ENCODE measurements around the gene JAKMIP1.
A peak's percentile ranks its signal among the peaks of the same experiment; 100 is the strongest.
"Not testable (repeated sequence)": the region's sequence is repeated elsewhere in the genome, so short reads cannot be mapped to it uniquely, and the experiment has no call there.

Gene JAKMIP1

DNA sequence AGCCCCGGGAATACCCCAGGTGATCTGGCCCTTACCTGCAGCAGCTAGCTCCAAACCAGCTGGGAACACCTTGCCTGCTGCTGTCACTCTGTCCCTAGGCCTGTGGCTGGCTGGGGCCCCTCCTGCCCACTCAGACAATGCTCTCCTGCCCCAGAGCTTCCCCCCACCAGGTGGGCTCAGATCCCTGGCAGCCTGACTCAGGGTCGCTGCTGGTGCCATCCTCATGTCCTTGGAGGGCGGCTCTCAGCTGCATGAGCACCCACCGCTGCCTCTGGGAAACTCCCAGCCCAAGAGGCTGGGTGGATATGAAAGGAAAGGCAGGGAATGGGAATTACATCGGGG is 197.9 kb downstream of the JAKMIP1 start:
- DNase-seq = no peak

- no peak for DNase-seq
Measured at GRCh38 chr4:6001680-6002491, 198.5 kb downstream of the JAKMIP1 start.

DNA sequence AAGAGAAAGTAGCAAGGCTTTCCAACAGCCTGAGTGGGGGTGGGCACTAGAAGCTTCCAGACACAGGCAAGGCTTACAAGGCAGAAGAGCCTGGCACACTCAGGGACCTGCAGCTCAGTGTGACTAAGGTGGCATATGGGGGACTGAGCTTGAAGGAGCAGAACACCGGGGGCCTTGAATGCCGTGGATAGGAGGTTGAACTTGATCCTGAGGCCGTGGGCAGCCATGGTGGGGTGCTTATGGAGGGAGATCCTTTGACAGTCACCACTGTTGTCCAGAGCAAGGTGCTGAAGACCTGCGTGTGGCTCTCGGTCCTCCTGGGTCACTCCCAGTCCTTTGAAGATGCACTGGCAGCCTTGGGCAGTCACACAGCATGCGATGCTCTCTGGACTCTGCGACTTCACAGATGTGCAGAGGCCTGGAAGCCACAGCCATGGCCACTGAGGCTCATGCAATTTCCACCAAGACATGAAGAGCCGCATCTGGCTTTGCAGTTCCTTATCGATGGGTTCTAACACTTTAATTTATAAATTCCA is 200.5 kb downstream of the JAKMIP1 start:
- DNase-seq = no peak

- DNase-seq = peak; percentile 58
Measured at GRCh38 chr4:5999356-5999755, 201.0 kb downstream of the JAKMIP1 start.

DNA sequence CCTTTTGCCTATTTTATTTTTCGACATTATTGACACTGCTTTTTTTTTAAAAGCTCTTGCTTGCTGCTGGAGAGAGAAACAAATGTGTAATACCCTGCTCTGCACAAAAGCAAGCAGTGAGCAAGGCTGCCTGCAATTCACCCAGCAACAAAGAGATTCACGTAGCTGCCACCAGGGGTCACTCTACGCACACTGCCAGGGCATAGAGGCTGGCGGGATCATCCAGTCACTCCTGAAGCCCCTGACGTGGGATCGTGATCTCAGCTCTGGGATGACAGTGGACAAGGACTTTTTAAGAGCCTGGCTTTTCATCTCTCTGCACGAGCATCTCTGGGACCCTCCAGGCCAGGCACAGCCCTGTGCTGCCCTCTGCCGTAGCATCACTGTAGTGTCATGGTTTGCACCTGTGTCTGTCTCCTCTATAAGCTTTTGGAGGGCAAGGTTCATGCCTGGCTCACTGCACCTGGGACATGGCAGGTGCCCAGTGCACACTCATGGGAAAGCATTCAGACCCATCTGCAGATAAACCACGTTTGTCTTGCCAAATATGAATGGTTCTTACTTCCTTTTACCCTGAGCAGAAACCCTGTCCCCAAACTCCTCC is 201.9 kb downstream of the JAKMIP1 start:
- peak; percentile 86 for DNase-seq

- peak; percentile 39 for DNase-seq
Measured at GRCh38 chr4:5996641-5997040, 203.7 kb downstream of the JAKMIP1 start.

- DNase-seq = peak; percentile 29
Measured at GRCh38 chr4:5995901-5996623, 204.3 kb downstream of the JAKMIP1 start.

GRCh38 chr4:5993876-5994811 is 206.2 kb downstream of the JAKMIP1 start:
- no peak for DNase-seq

DNA sequence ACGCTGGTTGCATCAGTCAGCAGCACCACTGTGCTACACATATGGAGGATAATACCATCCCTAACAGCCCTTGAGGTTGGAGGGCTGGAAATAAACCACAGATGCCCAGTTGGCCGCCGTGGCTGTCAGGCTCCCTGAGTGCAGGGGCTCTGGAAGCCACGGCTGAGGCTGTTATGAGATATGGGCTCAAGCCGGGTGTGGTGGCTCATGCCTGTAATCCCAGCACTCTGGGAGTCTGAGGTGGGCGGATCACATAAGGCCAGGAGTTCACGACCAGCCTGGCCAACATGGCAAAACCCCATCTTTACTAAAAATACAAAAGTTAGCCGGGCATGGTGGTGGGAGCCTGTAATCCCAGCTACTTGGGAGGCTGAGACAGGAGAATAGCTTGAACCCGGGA is 207.0 kb downstream of the JAKMIP1 start:
- not testable (repeated sequence) for DNase-seq

- no peak for DNase-seq
Measured at GRCh38 chr4:5992828-5993321, 207.5 kb downstream of the JAKMIP1 start.

DNA sequence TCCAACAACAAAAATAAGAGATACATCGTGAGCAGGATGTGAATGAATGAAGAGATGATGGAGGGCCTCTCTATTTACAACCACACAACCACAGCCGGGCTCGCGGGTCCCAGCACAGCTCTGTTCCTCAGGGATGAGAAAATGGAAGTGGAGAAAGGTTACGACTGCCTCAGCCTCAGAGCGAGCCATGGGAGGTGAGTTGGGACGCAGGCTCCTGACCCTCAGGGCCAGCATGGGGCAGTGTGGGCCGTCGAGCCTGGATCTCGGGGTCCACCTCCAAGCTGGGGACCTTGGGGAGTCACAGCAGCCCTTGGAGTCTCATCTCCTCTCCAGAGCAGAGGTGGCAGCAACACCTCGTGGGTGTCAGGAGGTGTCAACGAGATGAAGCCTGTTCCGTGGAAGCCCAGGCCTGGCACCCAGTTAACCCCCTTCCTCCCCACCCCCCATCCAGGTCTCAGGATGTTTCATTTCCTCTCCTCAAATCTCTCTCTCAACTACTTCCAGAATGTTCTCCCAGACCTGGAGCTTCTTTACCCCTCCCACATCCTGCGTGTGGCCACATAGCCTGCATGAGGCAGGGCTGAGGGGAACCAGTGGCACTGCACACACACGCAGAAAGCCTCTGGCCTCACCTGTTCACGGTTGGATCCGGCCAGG is 208.1 kb downstream of the JAKMIP1 start:
- no peak for DNase-seq

GRCh38 chr4:5991405-5991804 is 208.9 kb downstream of the JAKMIP1 start:
- DNase-seq = no peak

- no peak for DNase-seq
Measured at GRCh38 chr4:5990446-5991160, 209.7 kb downstream of the JAKMIP1 start.

DNA sequence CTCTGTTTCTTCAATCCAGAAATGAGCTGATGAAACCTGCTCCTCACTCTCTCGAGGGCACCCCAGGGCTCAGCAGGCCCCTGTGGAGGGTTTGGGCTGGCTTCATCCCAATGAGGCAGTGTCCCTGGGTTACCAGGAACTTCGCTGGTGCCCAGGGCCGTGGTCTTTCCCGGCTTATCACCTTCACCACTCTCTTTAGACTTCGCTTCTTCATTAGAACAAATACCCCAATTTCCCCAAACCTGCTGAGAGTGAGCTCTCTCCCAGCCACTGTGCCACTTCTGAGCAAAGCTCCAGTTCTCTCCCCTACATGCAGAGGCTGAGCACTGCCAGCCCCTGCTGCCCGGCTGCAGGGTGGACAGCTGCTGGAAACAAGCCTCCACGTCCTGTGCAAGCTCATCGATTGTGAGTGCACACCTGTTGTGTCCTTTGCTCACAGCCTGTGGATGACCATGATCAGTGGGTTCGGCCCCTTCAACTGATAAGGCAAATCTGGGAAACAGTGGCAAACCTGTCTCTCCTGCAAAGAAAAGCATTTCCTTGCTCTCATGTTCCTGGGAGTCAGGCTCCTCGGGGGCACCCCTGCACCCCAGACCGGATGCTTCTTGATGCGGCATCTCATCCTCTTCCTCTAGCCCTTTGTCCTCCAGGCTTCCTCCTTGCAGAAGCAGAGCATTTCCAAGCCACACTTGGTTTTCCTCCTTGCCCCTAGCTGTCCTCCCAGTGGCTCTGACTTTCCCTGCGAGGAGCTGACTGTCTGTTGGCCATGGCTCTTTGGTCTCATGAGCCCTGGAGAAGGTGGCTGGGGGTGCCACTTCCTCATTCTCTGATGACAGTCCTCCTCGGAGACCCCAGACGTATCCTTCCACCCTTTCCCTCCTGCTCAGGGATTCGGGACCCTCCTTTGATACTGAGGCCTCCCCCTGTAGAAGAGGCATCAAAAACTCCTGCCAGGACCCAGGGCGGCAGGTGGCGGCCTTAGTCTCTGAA is 210.8 kb downstream of the JAKMIP1 start:
- no peak for DNase-seq

GRCh38 chr4:5988086-5988845 is 212.1 kb downstream of the JAKMIP1 start:
- no peak for DNase-seq

- no peak for DNase-seq
Measured at GRCh38 chr4:5984843-5985242, 215.5 kb downstream of the JAKMIP1 start.

GRCh38 chr4:5982156-5982973 is 218.0 kb downstream of the JAKMIP1 start:
- DNase-seq = no peak

Data from retina (tissue), 1 donor.